K562 (cell line): ENCODE results near the gene MAML3. TPM values are rescaled to one million over a fixed set of nuclear protein-coding genes. Genes with fewer than 3 reads are reported as not detected.

Experiments
- ATAC-seq: fragments of 200-7000 bp; cut with Tn5 transposase; 3 replicates; pipeline ENCODE4 v1.9.1; 2020; ENCODE audit warnings: moderate library complexity
- BruUV-seq: library from RNA; stranded (reverse); fragments of 400-500 nt; replicated peaks from 2 replicates; lab custom pipeline; 2021; lab: Mats Ljungman, UMichigan
- CTCF ChIA-PET: fragments of 300-600 bp; formaldehyde crosslinking; extraction: SDS; loops from one replicate; lab custom pipeline; 2021; ENCODE audit warnings: low intra/inter-chr PET ratio; lab: Yijun Ruan, JAX
- POLR2A ChIA-PET: fragments of 300-600, 350-650 bp; sonication (Branson Sonifier 250); formaldehyde crosslinking; extraction: SDS; loops from one replicate; lab custom pipeline; 2021; ENCODE audit warnings: antibody characterized with exemption, inconsistent platforms; lab: Yijun Ruan, JAX
- DNase-seq, 4 experiments: peaks; one replicate each; pipeline versions ENCODE4 v3.0.0 to v3.0.0-alpha.2; 2011 to 2018; ENCODE audit warnings: low spot score in 3 of 4, mixed read lengths in 3 of 4; ENCODE audit errors: extremely low read depth in 1 of 4
- FAIRE-seq: peaks from 2 replicates; lab custom pipeline; 2011; peaks lifted over from hg19 to GRCh38; lab: Jason Lieb, UNC
- H2AFZ ChIP-seq: 2 replicates; pipeline ENCODE4 v1.6.0; 2011; ENCODE audit warnings: low read depth, low read length, control low read depth, inconsistent platforms
- H3K27ac ChIP-seq: fragments of 200-600 bp; 3 replicates; pipeline ENCODE4 v1.8.0; 2011; ENCODE audit warnings: low read depth, mild to moderate bottlenecking, control low read depth, inconsistent platforms, low read length, moderate library complexity, mixed read lengths; ENCODE audit errors: extremely low read depth
- H3K27me3 ChIP-seq, 2 experiments: fragments of 300-600 bp in 1 of 2; 2 replicates in 1 of 2; 3 replicates in 1 of 2; pipeline versions ENCODE4 v1.6.0 to v1.8.0; 2011; ENCODE audit warnings: inconsistent platforms in 2 of 2, low read length in 2 of 2, mild to moderate bottlenecking in 1 of 2, mixed read lengths in 1 of 2, moderate library complexity in 1 of 2; ENCODE audit not compliant: control insufficient read depth in 2 of 2, insufficient read depth in 2 of 2
- H3K36me3 ChIP-seq: fragments of 300-600 bp; 3 replicates; pipeline ENCODE4 v1.8.0; 2011; ENCODE audit warnings: mild to moderate bottlenecking, low read length, inconsistent platforms; ENCODE audit not compliant: control insufficient read depth, insufficient read depth
- H3K4me1 ChIP-seq, 2 experiments: fragments of 200-600 bp in 1 of 2; replicated peaks in 1 of 2; 2 replicates in 1 of 2; 3 replicates in 1 of 2; pipeline versions ENCODE4 v1.5.1 to v1.8.0; 2011; ENCODE audit warnings: inconsistent platforms in 2 of 2, low read length in 2 of 2, mild to moderate bottlenecking in 1 of 2, mixed read lengths in 1 of 2, moderate library complexity in 1 of 2; ENCODE audit not compliant: control insufficient read depth in 2 of 2, insufficient read depth in 2 of 2
- H3K4me2 ChIP-seq: 2 replicates; pipeline ENCODE4 v1.6.1; 2011; ENCODE audit warnings: low read length, control low read depth, inconsistent platforms, mixed read lengths; ENCODE audit not compliant: insufficient read depth
- H3K4me3 ChIP-seq: fragments of 200-600 bp; sonication (generic), shearing (Covaris generic); 2 replicates; pipeline ENCODE4 v1.5.1; 2016; ENCODE audit warnings: control low read depth, inconsistent platforms
- H3K79me2 ChIP-seq: fragments of 200-600 bp; 3 replicates; pipeline ENCODE4 v1.8.0; 2011; ENCODE audit warnings: low read length, inconsistent platforms; ENCODE audit not compliant: control insufficient read depth, insufficient read depth
- H3K9ac ChIP-seq, 2 experiments: 2 replicates each; pipeline versions ENCODE4 v1.6.0 to v1.6.1; 2011; ENCODE audit warnings: low read depth in 2 of 2, low read length in 2 of 2, control low read depth in 1 of 2, inconsistent platforms in 1 of 2, mild to moderate bottlenecking in 1 of 2, mixed read lengths in 1 of 2; ENCODE audit not compliant: insufficient read depth in 1 of 2
- H3K9me1 ChIP-seq: one replicate; pipeline ENCODE4 v1.6.0; 2011; ENCODE audit warnings: inconsistent platforms, mild to moderate bottlenecking, low read length, moderate library complexity; ENCODE audit not compliant: control insufficient read depth, insufficient read depth
- H3K9me3 ChIP-seq: replicated peaks from 2 replicates; pipeline ENCODE4 v1.5.1; 2011; ENCODE audit warnings: low read depth, low read length, inconsistent platforms; ENCODE audit not compliant: control insufficient read depth, insufficient read depth
- H4K20me1 ChIP-seq: replicated peaks from 2 replicates; pipeline ENCODE4 v1.6.1; 2011; ENCODE audit warnings: low read length, inconsistent platforms, mixed read lengths; ENCODE audit not compliant: control insufficient read depth, insufficient read depth
- ELF2 ChIP-seq: fragments of 250-450 bp; sonication (Bioruptor Pico); IDR thresholded peaks from 2 replicates; pipeline ENCODE4 v1.5.0; 2021; ENCODE audit warnings: mild to moderate bottlenecking
- FOXK2 ChIP-seq, 2 experiments: fragments of 450-650 bp; IDR thresholded peaks in 1 of 2; conservative IDR thresholded peaks in 1 of 2; 2 replicates each; pipeline ENCODE4 v1.6.1; 2016; ENCODE audit warnings: low read depth in 2 of 2, mild to moderate bottlenecking in 1 of 2
- HNRNPH1 ChIP-seq: fragments of 200-400 bp; formaldehyde crosslinking; optimal IDR thresholded peaks from 2 replicates; pipeline ENCODE3; 2017; ENCODE audit warnings: low read depth, mild to moderate bottlenecking, low read length, moderate library complexity
- NFIC ChIP-seq: fragments of 450-650 bp; IDR thresholded peaks from 2 replicates; pipeline ENCODE4 v1.6.1; 2017; ENCODE audit warnings: mild to moderate bottlenecking, inconsistent platforms
- SIX5 ChIP-seq, 2 experiments: IDR thresholded peaks; 2 replicates each; pipeline ENCODE4 v1.6.1; 2011; ENCODE audit warnings: low read length in 2 of 2, borderline replicate concordance in 1 of 2, low read depth in 1 of 2, mild to moderate bottlenecking in 1 of 2, moderate library complexity in 1 of 2; ENCODE audit not compliant: insufficient read depth in 1 of 2
- SMC3 ChIP-seq: conservative IDR thresholded peaks from 2 replicates; pipeline ENCODE4 v1.6.1; 2011; ENCODE audit warnings: low read depth, low read length, improper control_type of control experiment; ENCODE audit not compliant: insufficient read depth
- TCFL5 ChIP-seq: fragments of 250-450 bp; sonication (Bioruptor Pico); conservative IDR thresholded peaks from 2 replicates; pipeline ENCODE4 v1.6.1; 2021; ENCODE audit warnings: mild to moderate bottlenecking, moderate library complexity, matching md5 sums
- XRCC5 ChIP-seq: fragments of 200-400 bp; formaldehyde crosslinking; IDR thresholded peaks from 2 replicates; pipeline ENCODE4 v1.6.1; 2017; ENCODE audit warnings: low read depth, mild to moderate bottlenecking, low read length
- ZFP30 ChIP-seq: fragments of 250-450 bp; sonication (Bioruptor Pico); IDR thresholded peaks from 2 replicates; pipeline ENCODE4 v1.8.0; 2022; ENCODE audit warnings: moderate library complexity, mild to moderate bottlenecking, inconsistent platforms, borderline replicate concordance
- ZNF592 ChIP-seq: fragments of 450-650 bp; IDR thresholded peaks from 2 replicates; pipeline ENCODE4 v1.6.1; 2017; ENCODE audit warnings: antibody characterized with exemption, mild to moderate bottlenecking
- ZSCAN32 ChIP-seq: fragments of 450-650 bp; formaldehyde crosslinking; IDR thresholded peaks from 2 replicates; pipeline ENCODE4 v1.4.0; 2020; ENCODE audit warnings: mild to moderate bottlenecking, moderate library complexity
- WGBS: fragments of 100-300 bp; shearing (Covaris generic); methylation state at CpG from one replicate; pipeline ENCODE4 v1.1.6; 2016; ENCODE audit warnings: low coverage, mixed read lengths; ENCODE audit not compliant: insufficient coverage; ENCODE audit errors: missing lambda C conversion rate; 5-methylcytosine and 5-hydroxymethylcytosine counted together
- in situ Hi-C: fragments of 300-500 bp; cut with MboI; formaldehyde crosslinking; loops from 4 replicates; pipeline ENCODE4 v1.15.0; 2018; ENCODE audit warnings: inconsistent platforms, mixed read lengths
- intact Hi-C: fragments of 100-400 bp; cut with micrococcal nuclease; formaldehyde crosslinking; loops from 2 replicates; pipeline ENCODE4 v1.14.2; 2022
- polyA plus RNA-seq, 8 experiments: library from polyadenylated mRNA; depleted of rRNA in 4 of 8; stranded (reverse) in 5 of 8; unstranded in 3 of 8; fragments of >200 nt; fragmentation: Nextera tagmentation in 2 of 8; fragmentation: Illumina TruSeq in 1 of 8; extraction: Ambion mirVana in 2 of 8; extraction: Trizol in 1 of 8; gene quantifications; 2 replicates each; pipeline versions ENCODE4 v1.2.1 to v1.2.3, GENCODE V29; 2011 to 2014; ENCODE audit warnings: inconsistent platforms in 1 of 8, missing spikeins in 1 of 8
- total RNA-seq, 7 experiments: library from RNA; depleted of rRNA in 6 of 7; stranded (reverse); fragments of >200 nt in 6 of 7; fragmentation: Illumina TruSeq in 2 of 7; extraction: Trizol in 2 of 7; gene quantifications; 2 replicates each; pipeline versions ENCODE4 v1.2.1 to v1.2.3, GENCODE V29; 2011 to 2021; ENCODE audit warnings: low replicate concordance in 1 of 7

MAML3 gene
- total and polyA plus RNA-seq, 9 of the 15 experiments (the other 6 are each of a cell fraction or from before 2014, with no cell fraction given), result 0.01 to 0.55 (median 0.25) TPM

- Histone ChIP-seq H3K9me3 (no peaks in the 10 kb centered on the region), H3K27ac (no peak overlapping the region), H3K27me3 (peaks cover 13 to 21% of the 10 kb centered on the region in 2 experiments), H4K20me1 (no peaks in the 10 kb centered on the region), H3K36me3 (no peaks in the 10 kb centered on the region), H3K4me3 (no peak overlapping the region), H2AFZ (no peak overlapping the region), H3K9me1 (no peaks in the 10 kb centered on the region), H3K4me2 (no peak overlapping the region), H3K9ac (no peak overlapping the region), H3K4me1 (no peaks in the 10 kb centered on the region), H3K79me2 (no peaks in the 10 kb centered on the region)
- ChIA-PET CTCF (no interaction called here), POLR2A (interaction anchor here (0.7 to 0.9 kb wide), 2 partner anchors 469 to 636 kb away, joined by 3 to 4 read pairs; no protein-coding TSS in a partner anchor)
- FAIRE-seq (no peak), ATAC-seq (no peak), DNase-seq (no peak)
- WGBS, result 2% methylated on average over 8 of the region's 9 CpGs
- no TSS peak for BruUV-seq
- TF ChIP-seq SIX5 (IDR thresholded peaks at IDR 0.05; ENCODE audit: borderline replicate concordance in 1 of 2, insufficient read depth in 1 of 2, low read depth in 1 of 2, low read length in 2 of 2), result no peak
- no peak for TF ChIP-seq HNRNPH1
- TF ChIP-seq ZSCAN32, result no peak
- TF ChIP-seq SMC3, result no peak
- intact Hi-C loops, result no loop called here
- in situ Hi-C loops, result no loop called here
Measured at GRCh38 chr4:140085062-140085622, 68.8 kb downstream of the MAML3 start.

- BruUV-seq, result no TSS peak
- Histone ChIP-seq H3K9me1 (no peaks in the 10 kb centered on the region), H3K4me2 (no peak overlapping the region), H3K9me3 (no peaks in the 10 kb centered on the region), H3K9ac (no peak overlapping the region), H3K27me3 (peaks cover 13 to 17% of the 10 kb centered on the region in 2 experiments), H4K20me1 (no peaks in the 10 kb centered on the region), H3K27ac (no peak overlapping the region), H3K36me3 (no peaks in the 10 kb centered on the region), H3K79me2 (no peaks in the 10 kb centered on the region), H3K4me1 (no peaks in the 10 kb centered on the region), H3K4me3 (no peak overlapping the region), H2AFZ (no peak overlapping the region)
- ATAC-seq (no peak), DNase-seq (no peak), FAIRE-seq (no peak)
- ChIA-PET CTCF (no interaction called here), POLR2A (interaction anchor here (0.7 kb wide), 1 partner anchor 637 kb away, joined by 3 read pairs; no protein-coding TSS in a partner anchor)
- in situ Hi-C loops, result no loop called here
- no peak for TF ChIP-seq ZNF592
- no peak for TF ChIP-seq TCFL5 (CRISPR knock-in tag)
- TF ChIP-seq ELF2 (CRISPR knock-in tag), result no peak
- TF ChIP-seq ZFP30 (CRISPR knock-in tag), result no peak
- no peak for TF ChIP-seq XRCC5
- no peak for TF ChIP-seq FOXK2 (conservative IDR thresholded peaks at IDR 0.05 in 1 of 2, IDR thresholded peaks at IDR 0.05 in 1 of 2; ENCODE audit: low read depth in 2 of 2)
- no peak for TF ChIP-seq SIX5 (IDR thresholded peaks at IDR 0.05; ENCODE audit: borderline replicate concordance in 1 of 2, insufficient read depth in 1 of 2, low read depth in 1 of 2, low read length in 2 of 2)
- no peak for TF ChIP-seq NFIC
- WGBS, result 0% methylated on average over 5 of the region's 5 CpGs
- intact Hi-C loops, result no loop called here
Measured at GRCh38 chr4:140084385-140084784, 69.6 kb downstream of the MAML3 start.
